HFFc6 (cell line): ENCODE results near the gene STAP1. TPM values are rescaled to one million over a fixed set of nuclear protein-coding genes. Genes with fewer than 3 reads are reported as not detected.

Source experiments
- DNase-seq: peaks from one replicate; pipeline ENCODE4 v3.0.0-alpha.2; 2018
- H3K27ac Mint-ChIP-seq: 2 replicates; pipeline ENCODE4 v1.8.0; 2020; ENCODE audit warnings: mild to moderate bottlenecking, mixed read lengths
- H3K27me3 Mint-ChIP-seq: 2 replicates; pipeline ENCODE4 v1.8.0; 2021; ENCODE audit warnings: mild to moderate bottlenecking, moderate library complexity, mixed read lengths; ENCODE audit not compliant: insufficient read depth
- H3K36me3 Mint-ChIP-seq: 2 replicates; pipeline ENCODE4 v1.8.0; 2021; ENCODE audit warnings: low read depth, mixed read lengths
- H3K4me1 Mint-ChIP-seq: 2 replicates; pipeline ENCODE4 v1.8.0; 2020; ENCODE audit warnings: low read depth, mixed read lengths
- H3K4me3 Mint-ChIP-seq: 2 replicates; pipeline ENCODE4 v1.8.0; 2020; ENCODE audit warnings: mild to moderate bottlenecking, moderate library complexity, mixed read lengths
- H3K9me3 Mint-ChIP-seq: 2 replicates; pipeline ENCODE4 v1.8.0; 2020; ENCODE audit warnings: mild to moderate bottlenecking, mixed read lengths
- CTCF ChIP-seq: fragments of 200-600 bp; sonication (generic); IDR thresholded peaks from 2 replicates; pipeline ENCODE4 v1.5.0; 2021; ENCODE audit warnings: antibody characterized with exemption, mild to moderate bottlenecking
- total RNA-seq, 6 experiments: library from RNA; stranded (reverse); fragmentation: NEBNext Ultra II Directional; extraction: Animal tissue kit (Norgen Biotek cat#: 25700); gene quantifications; 2 replicates in 1 of 6; 3 replicates in 5 of 6; pipeline ENCODE4 v1.2.3, GENCODE V29; 2021

Gene STAP1
- total RNA-seq, 6 experiments from 2014 or later: not detected

GRCh38 chr4:67573193-67573592 is 14.7 kb downstream of the STAP1 start:
- no peaks in the 10 kb centered on the region for H3K9me3 Mint-ChIP-seq
- H3K4me3 Mint-ChIP-seq: no peak overlapping the region
- H3K27ac Mint-ChIP-seq: no peak overlapping the region
- no peak for DNase-seq
- peaks cover 11% of the 10 kb centered on the region; the same call in 1 of the 2 replicates for H3K27me3 Mint-ChIP-seq
- no peaks in the 10 kb centered on the region for H3K4me1 Mint-ChIP-seq
- H3K36me3 Mint-ChIP-seq: no peaks in the 10 kb centered on the region
- no peak for TF ChIP-seq CTCF

GRCh38 chr4:67575232-67576058 is 16.9 kb downstream of the STAP1 start:
- DNase-seq: no peak
- Mint-ChIP-seq H3K4me3 (no peak overlapping the region), H3K27ac (no peak overlapping the region), H3K27me3 (peaks cover 17% of the 10 kb centered on the region; the same call in 1 of the 2 replicates), H3K36me3 (no peaks in the 10 kb centered on the region), H3K9me3 (no peaks in the 10 kb centered on the region), H3K4me1 (no peaks in the 10 kb centered on the region)
- no peak for TF ChIP-seq CTCF

GRCh38 chr4:67576059-67576466 is 17.5 kb downstream of the STAP1 start:
- Mint-ChIP-seq H3K27ac (no peak overlapping the region), H3K4me3 (no peak overlapping the region), H3K9me3 (no peaks in the 10 kb centered on the region), H3K27me3 (peaks cover 17% of the 10 kb centered on the region; the same call in 1 of the 2 replicates), H3K36me3 (no peaks in the 10 kb centered on the region), H3K4me1 (no peaks in the 10 kb centered on the region)
- DNase-seq: no peak
- no peak for TF ChIP-seq CTCF

- H3K27ac Mint-ChIP-seq: no peak overlapping the region
- no peak for TF ChIP-seq CTCF
- no peaks in the 10 kb centered on the region for H3K9me3 Mint-ChIP-seq
- DNase-seq: no peak
- H3K27me3 Mint-ChIP-seq: peaks cover 17% of the 10 kb centered on the region; the same call in 1 of the 2 replicates
- H3K36me3 Mint-ChIP-seq: no peaks in the 10 kb centered on the region
- no peak overlapping the region for H3K4me3 Mint-ChIP-seq
- H3K4me1 Mint-ChIP-seq: no peaks in the 10 kb centered on the region
These were observed 18.0 kb downstream of the STAP1 start for GRCh38 chr4:67576538-67576937.

GRCh38 chr4:67580577-67580976 is 22.1 kb downstream of the STAP1 start:
- no peak overlapping the region for H3K27ac Mint-ChIP-seq
- H3K4me3 Mint-ChIP-seq: no peak overlapping the region
- no peaks in the 10 kb centered on the region for H3K9me3 Mint-ChIP-seq
- no peaks in the 10 kb centered on the region for H3K4me1 Mint-ChIP-seq
- no peak for DNase-seq
- no peak for TF ChIP-seq CTCF
- H3K27me3 Mint-ChIP-seq: peaks cover 12% of the 10 kb centered on the region; the same call in 1 of the 2 replicates
- H3K36me3 Mint-ChIP-seq: no peaks in the 10 kb centered on the region
